ENCODE data around the gene LGALS8.

LGALS8 gene

GRCh38 chr1:236489710-236490377, 33.9 kb upstream of the LGALS8 start:
- TF ChIP-seq RAD21 (IDR thresholded peaks at IDR 0.05; ENCODE audit: low read depth) = peak; percentile 53
- TF ChIP-seq FOXM1 (IDR thresholded peaks at IDR 0.05; ENCODE audit: borderline replicate concordance, low read depth) = no peak
- TF ChIP-seq TCF12 (IDR thresholded peaks at IDR 0.05; ENCODE audit: low read depth) = no peak

GRCh38 chr1:236491469-236492136, 32.2 kb upstream of the LGALS8 start:
- no peak for TF ChIP-seq USF1 (IDR thresholded peaks at IDR 0.05)
- TF ChIP-seq MAX (IDR thresholded peaks at IDR 0.05) = no peak
- no peak for TF ChIP-seq EGR1 (IDR thresholded peaks at IDR 0.05)
- no peak for TF ChIP-seq YY1 (IDR thresholded peaks at IDR 0.05; ENCODE audit: low read depth)
- TF ChIP-seq NFIC (IDR thresholded peaks at IDR 0.05) = no peak
- TF ChIP-seq RAD21 (IDR thresholded peaks at IDR 0.05; ENCODE audit: low read depth) = no peak
- TF ChIP-seq TEAD4 (IDR thresholded peaks at IDR 0.05) = no peak
- TF ChIP-seq ZBTB7A (IDR thresholded peaks at IDR 0.05; ENCODE audit: low read depth) = no peak
- no peak for TF ChIP-seq REST (IDR thresholded peaks at IDR 0.05; ENCODE audit: low read depth)

GRCh38 chr1:236492378-236492777, 31.4 kb upstream of the LGALS8 start:
- TF ChIP-seq MAX (IDR thresholded peaks at IDR 0.05) (no peak), EP300 (IDR thresholded peaks at IDR 0.05; ENCODE audit: borderline replicate concordance) (no peak), TCF12 (IDR thresholded peaks at IDR 0.05; ENCODE audit: low read depth) (no peak), ZBTB7A (IDR thresholded peaks at IDR 0.05; ENCODE audit: low read depth) (no peak), USF1 (IDR thresholded peaks at IDR 0.05) (no peak), TEAD4 (IDR thresholded peaks at IDR 0.05) (no peak), REST (IDR thresholded peaks at IDR 0.05; ENCODE audit: low read depth) (no peak), EGR1 (IDR thresholded peaks at IDR 0.05) (no peak), CEBPB (IDR thresholded peaks at IDR 0.05) (no peak), YY1 (IDR thresholded peaks at IDR 0.05; ENCODE audit: low read depth) (no peak), CREB1 (IDR thresholded peaks at IDR 0.05; ENCODE audit: low read depth) (no peak), NFIC (IDR thresholded peaks at IDR 0.05) (no peak), FOXM1 (IDR thresholded peaks at IDR 0.05; ENCODE audit: borderline replicate concordance, low read depth) (no peak), TAF1 (IDR thresholded peaks at IDR 0.05; ENCODE audit: low read depth) (no peak), RAD21 (IDR thresholded peaks at IDR 0.05; ENCODE audit: low read depth) (no peak)

GRCh38 chr1:236494082-236494481, 29.7 kb upstream of the LGALS8 start:
- no peak for TF ChIP-seq CREB1 (IDR thresholded peaks at IDR 0.05; ENCODE audit: low read depth)
- no peak for TF ChIP-seq TEAD4 (IDR thresholded peaks at IDR 0.05)
- no peak for TF ChIP-seq EP300 (IDR thresholded peaks at IDR 0.05; ENCODE audit: borderline replicate concordance)
- TF ChIP-seq RAD21 (IDR thresholded peaks at IDR 0.05; ENCODE audit: low read depth) = no peak
- no peak for TF ChIP-seq MAX (IDR thresholded peaks at IDR 0.05)
- TF ChIP-seq NFIC (IDR thresholded peaks at IDR 0.05) = no peak
- TF ChIP-seq ZBTB7A (IDR thresholded peaks at IDR 0.05; ENCODE audit: low read depth) = no peak
- TF ChIP-seq FOXM1 (IDR thresholded peaks at IDR 0.05; ENCODE audit: borderline replicate concordance, low read depth) = no peak
- TF ChIP-seq TCF12 (IDR thresholded peaks at IDR 0.05; ENCODE audit: low read depth) = no peak
- no peak for TF ChIP-seq REST (IDR thresholded peaks at IDR 0.05; ENCODE audit: low read depth)
- no peak for TF ChIP-seq CEBPB (IDR thresholded peaks at IDR 0.05)
- TF ChIP-seq TAF1 (IDR thresholded peaks at IDR 0.05; ENCODE audit: low read depth) = no peak

Data from Ishikawa (cell line).